GM19239 (cell line): ENCODE data around the gene C19orf25.
"Not testable (repeated sequence)": the region's sequence is repeated elsewhere in the genome, so short reads cannot be mapped to it uniquely, and the experiment has no call there.

Source experiments
- DNase-seq: peaks from one replicate; pipeline ENCODE4 v3.0.0; 2011; ENCODE audit warnings: low spot score; ENCODE audit not compliant: insufficient read length
- FAIRE-seq: peaks from 2 replicates; lab custom pipeline; 2011; peaks lifted over from hg19 to GRCh38; lab: Jason Lieb, UNC

The C19orf25 gene

DNA sequence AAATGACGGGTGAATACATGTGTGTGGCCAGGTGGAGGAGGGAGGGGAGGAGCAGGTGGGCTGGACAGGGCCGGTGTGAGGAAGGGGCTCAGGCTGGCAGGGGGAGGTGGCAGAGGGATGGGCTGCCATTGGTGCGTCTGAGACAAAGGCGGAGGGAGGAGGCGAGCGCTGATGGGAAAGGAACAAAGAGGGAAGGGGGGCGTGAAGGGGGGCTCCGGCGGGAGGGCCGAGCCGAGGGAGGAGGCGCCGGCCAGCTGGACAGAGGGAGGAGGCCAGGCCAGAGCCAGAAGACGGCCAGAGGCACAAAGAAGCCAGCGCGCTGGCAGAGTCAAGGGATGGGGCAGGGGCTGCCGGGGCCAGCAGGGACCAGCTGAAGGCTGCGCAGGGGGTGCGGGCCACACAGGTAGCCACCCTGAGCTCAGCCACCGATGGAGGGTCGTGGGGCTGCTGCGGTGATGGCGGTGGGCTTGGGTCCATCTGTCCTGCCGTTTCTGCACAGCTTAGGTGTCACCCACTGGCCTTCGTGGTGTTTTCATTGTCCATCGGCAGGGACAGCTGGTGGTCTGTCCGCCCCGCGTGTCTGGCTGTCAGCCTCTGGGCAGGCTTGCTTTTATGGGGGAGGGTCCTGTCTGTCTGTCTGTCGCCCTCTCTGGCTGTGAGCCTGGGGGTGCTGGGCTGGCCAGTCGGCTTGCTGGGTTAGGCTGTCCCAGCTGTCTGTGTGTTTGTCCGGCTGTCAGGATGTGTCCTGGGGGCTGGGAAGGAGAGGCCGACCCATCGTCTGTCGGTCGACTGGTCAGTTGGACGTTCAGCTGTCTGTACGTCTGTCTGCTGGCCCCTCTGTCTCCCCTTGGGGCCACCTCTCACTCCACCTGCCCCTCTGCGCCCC lies 26.9 kb downstream of the C19orf25 start:
- no peak for FAIRE-seq
- DNase-seq, result no peak

DNA sequence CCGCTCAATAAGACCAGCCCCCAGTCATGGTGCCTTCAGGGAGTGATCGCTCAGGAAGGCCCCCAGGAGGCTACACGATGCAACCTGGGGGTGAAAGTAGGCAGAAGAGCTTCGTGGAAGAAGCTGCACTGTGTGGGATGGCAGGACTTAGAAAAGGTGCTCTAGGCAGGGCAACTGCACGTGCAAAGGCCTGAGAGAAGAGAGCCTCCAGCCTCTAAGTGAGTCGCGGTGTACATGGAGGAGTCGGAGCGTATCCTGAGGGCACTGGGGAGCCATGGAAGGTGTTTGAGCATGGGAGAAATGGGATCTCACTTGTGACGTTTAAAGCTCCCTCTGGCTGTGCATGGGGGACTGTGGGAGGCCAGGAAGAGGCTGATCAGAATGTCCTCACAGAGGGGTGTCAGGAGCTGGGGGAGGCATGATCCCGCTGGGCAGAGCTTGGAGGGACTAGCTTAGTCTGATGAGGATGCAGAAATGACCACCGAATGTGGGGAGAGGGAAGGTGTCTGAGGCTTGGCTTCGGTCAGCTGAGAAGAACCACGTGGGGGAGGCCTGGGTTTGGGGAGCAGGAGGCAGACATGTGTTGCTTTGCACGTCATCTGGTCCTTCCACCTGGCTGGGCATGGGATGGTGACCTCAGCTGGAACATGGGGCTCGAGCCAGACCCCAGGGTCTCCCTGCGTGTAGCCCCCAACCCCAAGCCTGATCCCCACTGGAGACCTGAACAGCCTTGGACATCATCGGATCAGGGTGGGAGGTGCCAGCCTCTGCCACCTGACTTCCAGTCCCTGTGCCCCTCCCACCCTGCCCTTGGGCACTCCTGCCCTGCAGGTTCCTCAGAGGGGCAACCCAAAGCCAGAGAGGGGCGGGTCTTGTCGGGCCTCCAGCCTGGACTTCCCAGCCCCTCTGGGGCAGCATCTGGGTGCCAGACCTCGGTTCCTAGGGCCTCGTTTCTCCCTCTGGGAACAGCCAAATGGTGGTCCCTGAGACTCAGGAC lies 28.0 kb downstream of the C19orf25 start:
- DNase-seq (no peak), FAIRE-seq (no peak)

DNA sequence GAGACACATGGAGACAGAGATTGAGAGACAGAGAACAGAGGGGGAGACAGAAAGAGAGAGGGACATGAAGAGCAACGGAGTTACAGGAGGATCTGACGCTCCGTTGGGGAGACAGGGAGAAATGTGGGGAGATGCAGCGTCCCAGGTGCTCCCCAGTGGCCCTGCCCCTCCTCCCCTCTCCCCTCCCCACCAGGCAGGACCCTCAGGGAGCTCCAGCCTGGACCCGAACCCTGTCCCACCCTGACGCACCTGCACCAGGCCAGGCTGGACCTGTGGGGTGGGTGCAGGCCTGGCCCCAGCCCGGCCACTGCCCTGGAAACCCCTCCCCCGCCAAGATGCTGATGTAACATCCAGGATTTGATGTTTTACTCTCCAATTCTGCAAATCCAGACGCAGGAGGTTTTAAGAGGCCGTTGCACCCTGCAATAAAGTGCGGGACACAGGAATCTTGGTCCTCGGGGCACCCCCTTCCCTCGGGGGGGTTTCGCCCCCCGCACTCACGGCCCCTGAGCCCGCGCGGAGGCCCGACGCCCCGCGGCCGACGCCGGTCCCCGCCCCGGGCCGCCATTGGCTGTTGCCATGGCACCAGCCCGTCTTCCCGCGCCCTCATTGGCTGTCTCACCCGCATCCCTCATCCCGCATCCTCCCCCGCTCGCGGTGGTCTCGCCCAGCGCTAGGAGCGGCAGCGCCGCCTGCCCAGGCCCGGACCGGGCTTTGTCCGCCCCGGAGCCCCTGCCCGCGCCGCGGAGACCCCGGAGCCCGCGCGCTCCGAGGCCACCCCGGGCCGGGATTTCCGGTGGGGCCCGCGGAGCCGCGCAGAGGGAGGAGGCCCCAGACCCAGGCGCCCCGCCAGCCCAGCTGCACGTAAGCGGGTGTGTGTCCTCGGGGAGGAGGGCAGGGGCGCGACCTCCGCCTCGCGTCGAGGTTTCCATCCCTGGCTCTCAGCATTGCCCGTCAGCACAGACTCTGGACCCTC lies 29.3 kb downstream of the C19orf25 start, which contains the start of gene APC2:
TSS of gene APC2 (plus strand) at position 655 of the 976 bp plus-strand sequence. CDS start 2,881 bp downstream, outside the sequence.
- FAIRE-seq, result no peak
- no peak for DNase-seq

DNA sequence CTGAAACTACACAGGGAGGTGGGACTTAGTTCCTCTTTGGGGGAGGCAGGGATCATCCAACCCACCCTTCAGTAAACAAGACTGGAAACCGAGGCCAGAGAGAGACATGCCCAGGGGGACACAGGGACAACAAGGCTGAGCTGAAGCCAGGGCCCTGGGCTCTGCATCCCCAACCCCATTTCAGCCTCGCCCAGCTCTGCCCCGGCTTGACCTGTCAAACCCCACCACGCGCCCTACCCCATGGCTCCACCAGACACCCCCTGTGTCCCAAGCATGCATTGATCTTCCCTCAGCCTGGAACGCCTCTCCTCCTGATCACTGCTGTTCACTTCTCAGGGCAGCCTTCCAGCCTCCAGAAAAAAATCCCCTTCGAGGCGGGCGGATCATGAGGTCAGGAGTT lies 31.1 kb downstream of the C19orf25 start:
- FAIRE-seq (no peak), DNase-seq (no peak)

DNA sequence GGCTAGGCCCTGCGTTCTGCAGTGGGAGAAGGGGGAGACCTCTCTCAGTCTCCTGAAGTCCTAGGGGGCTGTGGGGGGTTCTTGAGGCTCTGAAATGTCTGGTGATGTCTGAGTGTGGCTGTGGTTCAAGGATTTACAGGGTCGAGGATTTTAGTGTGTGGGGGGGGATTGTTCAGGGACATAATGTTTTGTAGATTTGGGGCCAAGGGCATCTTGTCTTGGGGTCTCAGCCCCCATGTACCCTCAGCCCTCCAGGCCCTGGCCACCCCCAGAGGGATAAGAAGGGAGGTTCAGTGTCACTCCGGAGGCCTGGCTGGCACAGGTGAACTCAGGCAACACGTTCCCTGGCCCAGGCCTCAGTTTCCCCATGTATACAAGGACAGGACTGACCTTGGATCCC lies 31.5 kb downstream of the C19orf25 start:
- DNase-seq, result no peak
- no peak for FAIRE-seq

DNA sequence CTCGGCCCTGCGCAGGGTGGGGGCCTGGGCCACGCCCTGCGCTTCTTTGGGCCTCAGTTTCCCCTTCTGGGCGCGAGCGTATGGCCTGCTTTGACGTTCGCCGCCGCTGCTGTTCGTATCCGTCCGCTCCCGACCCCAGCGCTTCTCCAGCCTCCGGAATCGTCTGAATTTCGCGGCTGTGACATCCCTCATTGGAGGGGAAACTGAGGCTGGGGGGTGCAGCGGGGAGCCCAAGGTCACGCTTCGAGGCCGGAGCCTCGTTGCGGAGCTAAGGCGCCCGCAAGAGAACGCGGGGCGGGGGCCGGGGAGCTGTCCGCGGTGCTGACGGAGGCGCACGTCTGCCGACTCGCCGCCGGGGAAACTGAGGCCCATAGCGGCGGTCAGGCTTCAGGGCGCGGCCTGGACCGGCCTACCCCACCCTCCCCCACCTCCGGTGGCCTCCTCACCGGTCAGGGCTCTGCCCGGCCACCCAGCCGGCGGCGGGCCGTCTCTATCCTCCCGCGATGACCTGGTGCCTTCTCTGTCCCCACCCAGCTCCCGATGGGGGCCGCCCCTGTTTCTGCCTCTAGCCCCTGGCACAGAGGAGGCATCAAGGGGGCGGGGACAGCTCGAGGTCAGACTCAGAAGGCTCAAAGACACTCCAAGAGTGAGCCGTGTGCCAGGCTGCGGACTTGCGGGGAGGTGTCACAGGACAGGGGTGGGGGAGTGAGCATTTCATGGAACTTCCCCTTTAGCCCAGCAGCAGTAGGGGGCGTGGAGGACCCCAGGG lies 32.1 kb downstream of the C19orf25 start:
- no peak for DNase-seq
- FAIRE-seq, result no peak

DNA sequence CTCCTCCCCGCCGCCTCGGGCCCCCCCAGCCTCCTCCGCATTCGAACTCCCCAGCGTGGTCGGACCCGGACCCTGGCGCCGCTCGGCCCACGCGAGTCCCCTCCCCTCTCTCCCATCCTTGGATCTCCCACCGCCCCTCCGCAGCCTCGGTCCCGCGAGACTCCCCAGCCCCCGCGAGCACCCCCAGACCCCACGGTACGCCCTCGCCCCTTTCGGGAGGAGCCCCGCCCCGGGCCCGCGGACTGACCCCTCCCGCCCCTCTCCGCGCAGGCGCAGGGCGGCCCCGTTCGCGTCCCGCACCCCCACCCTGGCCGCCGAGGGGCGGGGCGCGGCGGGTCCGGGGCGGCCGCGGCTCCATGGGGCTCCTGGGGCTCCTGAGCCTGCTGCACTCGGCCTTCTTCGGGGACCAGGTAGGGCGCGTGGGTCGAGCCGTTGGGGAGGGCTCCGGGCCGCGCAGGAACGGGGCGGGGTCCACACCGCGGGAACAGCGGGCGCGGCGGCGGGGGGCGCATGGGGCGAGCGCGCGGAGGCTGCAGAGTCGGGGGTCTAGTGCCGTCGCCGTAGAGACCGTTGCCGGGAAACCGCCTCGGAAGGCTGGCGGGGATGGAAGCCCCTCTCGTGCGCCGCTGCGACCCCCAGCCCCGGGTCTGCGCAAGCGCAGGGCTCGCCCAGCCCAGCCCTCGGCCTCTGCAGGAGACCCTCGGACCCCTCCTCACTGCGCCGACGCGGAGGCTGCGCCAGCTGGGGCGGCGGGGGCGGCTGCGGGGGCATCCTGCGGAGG lies 32.9 kb downstream of the C19orf25 start:
- no peak for DNase-seq
- no peak for FAIRE-seq

DNA sequence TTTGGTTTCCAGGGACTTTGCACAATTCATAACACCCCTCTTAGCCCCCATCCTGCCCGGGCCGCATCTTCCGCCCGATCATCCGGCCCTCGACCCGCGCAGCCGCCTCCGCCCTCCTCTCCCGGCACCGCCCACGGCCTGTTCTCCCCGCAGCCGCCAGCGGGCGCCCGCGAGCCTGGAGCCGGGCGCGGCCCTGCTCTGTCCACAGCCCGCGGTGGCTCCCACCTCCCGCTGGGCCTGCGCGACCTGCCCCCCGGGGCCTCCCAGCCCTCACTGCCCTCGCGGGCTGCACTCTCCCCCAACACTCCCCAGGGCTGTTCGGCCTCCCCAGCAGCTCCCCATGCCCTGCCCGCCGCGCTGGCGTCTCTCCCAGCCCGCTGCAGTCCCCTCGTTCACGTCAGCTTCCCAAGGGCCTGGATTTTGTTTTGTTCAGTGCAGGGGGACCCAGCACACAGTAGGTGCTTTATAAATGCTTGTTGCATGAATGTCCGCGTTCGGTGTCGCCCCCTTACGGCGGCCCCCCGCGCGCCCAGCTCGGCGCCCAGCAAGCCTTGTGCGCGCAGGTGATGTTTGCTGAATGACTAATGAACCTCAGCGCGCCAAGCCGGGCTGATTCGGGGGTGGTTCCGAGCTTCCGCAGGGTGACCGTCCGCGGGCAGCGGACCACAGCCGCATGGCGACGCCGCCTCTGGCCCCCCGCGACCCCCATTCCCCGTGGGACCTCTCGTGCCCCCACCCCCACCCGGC lies 33.7 kb downstream of the C19orf25 start:
- peak; percentile 45 for FAIRE-seq
- DNase-seq, result peak; percentile 99

DNA sequence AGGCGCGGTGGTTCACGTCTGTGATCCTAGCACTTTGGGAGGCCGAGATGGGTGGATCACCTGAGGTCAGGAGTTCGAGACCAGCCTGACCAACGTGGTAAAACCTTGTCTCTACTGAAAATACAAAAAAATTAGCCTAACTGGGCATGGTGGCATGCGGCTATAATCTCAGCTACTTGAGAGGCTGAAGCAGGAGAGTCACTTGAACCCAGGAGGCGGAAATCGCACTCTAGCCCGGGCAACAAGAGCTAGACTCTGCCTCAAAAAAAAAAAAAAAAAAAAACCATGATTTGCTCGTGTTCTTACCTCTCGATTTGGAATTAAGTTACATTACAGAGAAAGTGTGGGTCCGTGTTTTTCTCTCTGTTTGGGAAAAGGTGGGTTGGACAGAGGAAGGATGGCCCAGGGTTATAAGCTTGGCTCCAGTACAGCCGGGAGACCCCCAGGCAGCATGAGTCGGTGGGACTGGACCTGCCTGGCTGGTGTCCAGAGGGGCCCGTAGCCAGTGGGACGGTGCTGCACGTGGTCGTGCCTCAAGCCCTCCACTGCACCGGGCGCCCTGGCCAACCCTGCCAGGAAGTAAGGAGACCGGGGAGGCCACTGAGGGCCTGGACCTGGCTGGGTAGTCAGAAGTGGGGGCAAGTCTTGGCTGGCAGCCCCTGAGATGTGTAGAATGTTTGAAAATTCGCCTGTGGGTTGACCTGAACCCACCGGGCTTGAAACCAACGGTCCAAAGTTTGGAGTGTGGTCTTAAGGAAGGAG lies 37.2 kb downstream of the C19orf25 start:
- FAIRE-seq (no peak), DNase-seq (no peak)

DNA sequence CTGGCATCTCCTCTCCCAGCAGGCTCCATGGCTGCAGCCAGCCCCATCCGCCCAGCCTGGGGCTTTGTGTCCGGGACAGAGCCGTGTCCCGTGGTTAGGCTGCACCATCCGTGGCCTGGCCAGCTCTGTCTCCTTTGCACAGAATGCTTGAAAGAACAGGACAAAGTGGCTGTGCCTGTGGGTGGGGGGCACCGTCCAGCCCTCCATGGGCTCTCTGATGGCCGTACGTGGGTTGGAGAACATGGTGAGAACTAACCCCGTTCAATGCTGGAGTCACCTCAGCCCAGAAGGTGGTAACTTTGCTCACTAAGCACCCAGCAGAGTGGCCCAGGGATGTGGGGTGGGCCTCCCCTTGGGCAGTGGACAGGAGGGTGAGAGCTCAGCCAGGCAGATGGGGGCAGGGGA lies 38.0 kb downstream of the C19orf25 start:
- FAIRE-seq (no peak), DNase-seq (no peak)

DNA sequence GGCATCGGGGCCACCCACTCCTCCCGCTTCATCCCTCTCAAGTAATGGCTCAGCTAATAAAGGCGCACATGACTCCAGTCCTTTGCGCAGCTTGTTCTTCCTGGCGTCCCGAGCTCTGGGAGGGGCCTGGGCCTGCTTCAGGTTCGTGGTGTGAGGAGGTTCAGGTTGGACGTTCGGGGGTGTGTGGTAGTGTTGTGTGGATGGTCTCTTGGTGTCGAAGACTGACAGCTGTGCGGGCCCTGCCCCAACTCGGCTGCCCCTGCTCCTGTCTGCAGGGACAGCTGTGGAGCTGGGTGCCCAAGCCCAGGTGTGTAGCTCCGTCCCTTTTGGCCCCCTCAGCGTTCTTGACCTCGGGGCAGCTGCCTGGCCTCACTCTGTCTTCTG lies 38.6 kb downstream of the C19orf25 start:
- FAIRE-seq (no peak), DNase-seq (no peak)

DNA sequence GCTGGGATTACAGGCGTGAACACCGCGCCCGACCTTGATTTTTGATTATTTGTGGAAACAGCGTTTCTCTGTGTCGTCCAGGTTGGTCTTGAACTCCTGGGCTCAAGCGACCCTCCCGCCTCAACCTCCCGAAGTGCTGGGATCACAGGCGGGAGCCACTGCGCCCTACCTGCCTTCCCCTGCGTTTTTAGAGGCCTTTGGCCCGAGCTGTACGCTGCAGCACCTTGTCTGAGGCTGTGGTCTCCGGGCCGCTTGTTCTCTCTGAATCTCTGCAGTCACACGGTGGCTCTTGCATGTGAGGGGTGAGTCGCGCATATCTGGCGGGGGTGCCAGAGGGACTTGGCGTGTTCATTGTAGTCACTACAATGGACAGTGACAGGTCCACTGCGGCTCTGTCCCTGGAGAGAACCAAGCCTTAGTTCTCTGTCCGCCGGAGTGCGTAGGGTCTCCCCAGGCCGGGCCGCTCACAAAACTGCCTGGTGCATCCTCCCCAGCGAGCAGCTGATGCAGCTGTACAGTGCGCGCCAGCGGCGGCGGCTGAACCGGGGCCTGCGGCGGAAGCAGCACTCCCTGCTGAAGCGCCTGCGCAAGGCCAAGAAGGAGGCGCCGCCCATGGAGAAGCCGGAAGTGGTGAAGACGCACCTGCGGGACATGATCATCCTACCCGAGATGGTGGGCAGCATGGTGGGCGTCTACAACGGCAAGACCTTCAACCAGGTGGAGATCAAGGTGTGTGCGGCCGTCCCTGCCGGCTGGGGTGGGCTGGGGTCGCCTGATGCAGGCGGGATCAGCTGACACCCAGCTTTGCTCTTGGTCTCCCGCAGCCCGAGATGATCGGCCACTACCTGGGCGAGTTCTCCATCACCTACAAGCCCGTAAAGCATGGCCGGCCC lies 39.2 kb downstream of the C19orf25 start:
- not testable (repeated sequence) for DNase-seq, FAIRE-seq

DNA sequence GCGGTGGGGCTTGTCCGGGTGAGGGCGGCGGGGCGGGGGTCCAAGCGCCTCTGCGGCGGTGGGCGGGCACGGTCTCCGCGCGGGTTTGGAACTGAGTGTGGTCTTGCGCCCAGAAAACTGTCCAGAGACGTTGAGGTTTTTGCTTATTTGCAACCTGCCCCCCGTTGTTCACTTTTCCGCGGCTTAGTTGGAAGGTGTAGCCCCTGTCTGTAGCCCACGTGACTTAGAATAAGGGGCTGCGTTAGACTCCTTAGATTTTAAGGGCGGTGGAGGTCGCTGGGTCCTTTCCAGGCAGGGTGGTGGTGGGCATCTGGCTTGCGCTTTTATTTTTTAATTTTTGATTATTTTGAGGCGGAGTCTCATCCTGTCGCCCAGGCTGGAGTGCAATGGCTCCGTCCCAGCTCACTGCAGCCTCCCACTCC lies 40.1 kb downstream of the C19orf25 start:
- DNase-seq (no peak), FAIRE-seq (no peak)

DNA sequence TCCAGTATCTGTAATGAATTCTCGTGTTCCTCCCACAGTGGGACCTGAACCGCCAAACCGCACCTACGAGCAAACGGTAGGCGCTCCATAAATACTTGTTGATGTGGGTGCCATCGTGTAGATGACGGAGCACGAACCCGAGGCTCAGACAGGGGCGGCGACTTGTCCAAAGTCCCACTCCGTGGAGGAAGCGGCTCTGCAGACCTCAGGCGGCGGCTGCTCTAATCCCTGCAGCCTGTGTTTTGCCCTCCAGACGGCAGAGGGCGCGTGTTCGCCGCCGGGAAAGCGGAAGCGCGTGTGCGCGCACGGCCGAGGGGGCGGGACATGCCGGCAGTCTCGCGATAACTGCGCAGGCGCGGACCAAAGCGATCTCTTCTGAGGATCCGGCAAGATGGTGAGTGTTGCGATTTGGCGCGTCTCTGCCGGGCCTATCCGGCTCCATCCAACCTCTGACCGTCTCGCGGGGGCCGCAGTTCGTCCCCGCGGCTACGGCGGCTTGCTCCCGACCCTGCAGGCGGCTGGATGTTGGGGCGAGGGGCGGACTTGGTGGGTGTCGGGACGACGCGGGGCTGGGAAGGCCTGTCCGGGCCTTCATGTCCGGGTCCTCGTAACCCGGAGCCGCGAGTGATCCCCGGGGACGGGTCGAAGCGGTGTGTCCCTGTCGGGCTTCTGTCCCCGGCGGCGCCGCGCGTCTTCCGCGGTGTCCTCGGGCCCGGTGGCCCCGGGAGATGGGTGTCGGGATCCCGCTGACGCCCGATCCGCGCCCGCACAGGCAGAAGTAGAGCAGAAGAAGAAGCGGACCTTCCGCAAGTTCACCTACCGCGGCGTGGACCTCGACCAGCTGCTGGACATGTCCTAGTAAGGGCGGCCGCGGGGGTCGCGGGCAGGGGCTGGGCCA lies 40.7 kb downstream of the C19orf25 start, which contains the start of gene RPS15:
TSS of gene RPS15 (plus strand) at position 362 of the 898 bp plus-strand sequence. CDS start at position 392, 30 bp downstream.
- FAIRE-seq, result peak; percentile 97
- peak; percentile 99 for DNase-seq

DNA sequence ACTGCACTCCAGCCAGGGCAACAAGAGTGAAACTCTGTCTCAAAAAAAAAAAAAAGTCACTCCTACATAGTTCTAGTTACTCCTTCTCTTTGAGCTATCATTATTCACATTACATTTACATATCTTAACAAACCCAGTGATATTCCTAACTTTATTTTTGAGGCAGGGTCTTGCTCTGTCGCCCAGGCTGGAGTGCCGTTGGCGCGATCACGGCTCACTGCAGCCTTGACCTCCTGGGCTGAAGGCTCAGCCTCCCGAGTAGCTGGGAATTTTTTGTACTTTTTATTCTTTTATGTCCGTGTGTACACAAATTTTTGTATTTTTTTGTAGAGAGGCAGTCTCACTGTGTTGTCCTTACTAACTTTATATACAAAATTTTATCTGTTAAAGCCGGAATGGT lies 41.4 kb downstream of the C19orf25 start:
- FAIRE-seq, result no peak

More for the DNA sequence above, 41.4 kb downstream of the C19orf25 start:
- no peak for DNase-seq
